ENCODE data around the gene ISG15.

The ISG15 gene

GRCh38 chr1:1060281-1061000 is 47.1 kb downstream of the ISG15 start:
- TF ChIP-seq, protein P1, sequence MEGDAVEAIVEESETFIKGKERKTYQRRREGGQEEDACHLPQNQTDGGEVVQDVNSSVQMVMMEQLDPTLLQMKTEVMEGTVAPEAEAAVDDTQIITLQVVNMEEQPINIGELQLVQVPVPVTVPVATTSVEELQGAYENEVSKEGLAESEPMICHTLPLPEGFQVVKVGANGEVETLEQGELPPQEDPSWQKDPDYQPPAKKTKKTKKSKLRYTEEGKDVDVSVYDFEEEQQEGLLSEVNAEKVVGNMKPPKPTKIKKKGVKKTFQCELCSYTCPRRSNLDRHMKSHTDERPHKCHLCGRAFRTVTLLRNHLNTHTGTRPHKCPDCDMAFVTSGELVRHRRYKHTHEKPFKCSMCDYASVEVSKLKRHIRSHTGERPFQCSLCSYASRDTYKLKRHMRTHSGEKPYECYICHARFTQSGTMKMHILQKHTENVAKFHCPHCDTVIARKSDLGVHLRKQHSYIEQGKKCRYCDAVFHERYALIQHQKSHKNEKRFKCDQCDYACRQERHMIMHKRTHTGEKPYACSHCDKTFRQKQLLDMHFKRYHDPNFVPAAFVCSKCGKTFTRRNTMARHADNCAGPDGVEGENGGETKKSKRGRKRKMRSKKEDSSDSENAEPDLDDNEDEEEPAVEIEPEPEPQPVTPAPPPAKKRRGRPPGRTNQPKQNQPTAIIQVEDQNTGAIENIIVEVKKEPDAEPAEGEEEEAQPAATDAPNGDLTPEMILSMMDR (IDR thresholded peaks at IDR 0.05; ENCODE audit: insufficient read depth, low read length, poor library complexity, severe bottlenecking): no peak
- no peak for DNase-seq (ENCODE audit: extremely low read depth, insufficient read length)
- H3K27me3 ChIP-seq (replicated peaks; ENCODE audit: control insufficient read depth, insufficient read depth, low read length): no peaks in the 10 kb centered on the region
- no peak overlapping the region; the same call in 1 of the 2 replicates for H3K4me3 ChIP-seq (replicated peaks; ENCODE audit: low read depth, low read length)
- no peaks in the 10 kb centered on the region for H3K36me3 ChIP-seq (ENCODE audit: control insufficient read depth, insufficient read depth, low read length)

GRCh38 chr1:1061682-1062345 is 48.5 kb downstream of the ISG15 start:
- no peak for DNase-seq (ENCODE audit: extremely low read depth, insufficient read length)
- Histone ChIP-seq H3K36me3 (ENCODE audit: control insufficient read depth, insufficient read depth, low read length) (no peaks in the 10 kb centered on the region), H3K4me3 (replicated peaks; ENCODE audit: low read depth, low read length) (peak overlapping the region; percentile 11; the same call in 1 of the 2 replicates), H3K27me3 (replicated peaks; ENCODE audit: control insufficient read depth, insufficient read depth, low read length) (no peaks in the 10 kb centered on the region)
- TF ChIP-seq, protein P1 (IDR thresholded peaks at IDR 0.05; ENCODE audit: insufficient read depth, low read length, poor library complexity, severe bottlenecking): no peak

DNA sequence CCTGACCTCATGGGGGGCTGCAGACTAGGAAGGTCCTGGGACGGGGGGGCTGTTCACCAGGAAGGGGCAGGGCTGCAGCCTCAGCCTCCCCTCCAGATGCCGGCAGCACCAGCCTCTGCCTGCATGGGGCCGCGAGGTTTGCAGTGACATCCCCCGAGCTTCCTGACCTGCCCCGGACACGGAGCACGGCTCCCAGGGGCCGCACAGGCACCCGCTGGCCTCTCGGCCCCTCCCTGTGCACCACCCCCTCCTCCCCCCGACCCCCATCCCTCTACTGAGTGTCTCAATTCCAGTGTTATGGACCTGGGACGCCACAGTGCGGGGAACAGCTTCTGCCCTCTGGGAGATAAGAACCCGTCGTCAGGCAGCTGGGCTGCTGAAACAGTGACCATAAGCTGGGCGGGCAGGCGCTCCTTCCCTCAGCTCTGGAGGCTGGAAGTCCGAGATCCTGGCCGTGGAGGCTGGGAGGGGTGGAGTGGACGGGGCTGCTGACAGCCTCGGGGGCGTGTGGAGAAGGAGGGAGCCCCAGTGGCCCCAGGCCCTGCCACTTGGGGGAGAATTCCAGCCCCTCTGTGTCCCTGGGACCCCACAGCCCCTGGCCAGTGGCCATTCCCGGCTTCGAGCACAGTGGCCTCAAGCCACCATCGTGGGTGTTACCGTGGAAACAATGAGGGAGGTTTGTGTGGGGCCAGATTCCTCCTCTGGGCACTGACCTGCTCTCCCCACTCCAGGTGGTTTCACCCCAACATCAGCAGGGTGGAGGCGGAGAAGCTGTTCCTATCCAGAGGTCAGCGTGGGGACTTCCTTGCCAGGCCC is 49.3 kb downstream of the ISG15 start:
- DNase-seq (ENCODE audit: extremely low read depth, insufficient read length): no peak
- Histone ChIP-seq H3K4me3 (replicated peaks; ENCODE audit: low read depth, low read length) (peak overlapping the region; percentile 62; the same call in 1 of the 2 replicates), H3K27me3 (replicated peaks; ENCODE audit: control insufficient read depth, insufficient read depth, low read length) (no peaks in the 10 kb centered on the region), H3K36me3 (ENCODE audit: control insufficient read depth, insufficient read depth, low read length) (no peaks in the 10 kb centered on the region)
- TF ChIP-seq, protein P1 (IDR thresholded peaks at IDR 0.05; ENCODE audit: insufficient read depth, low read length, poor library complexity, severe bottlenecking): no peak

- Histone ChIP-seq H3K27me3 (replicated peaks; ENCODE audit: control insufficient read depth, insufficient read depth, low read length) (no peaks in the 10 kb centered on the region), H3K36me3 (ENCODE audit: control insufficient read depth, insufficient read depth, low read length) (no peaks in the 10 kb centered on the region), H3K4me3 (replicated peaks; ENCODE audit: low read depth, low read length) (peak overlapping the region; percentile 62)
- no peak for DNase-seq (ENCODE audit: extremely low read depth, insufficient read length)
- TF ChIP-seq, protein P1 (IDR thresholded peaks at IDR 0.05; ENCODE audit: insufficient read depth, low read length, poor library complexity, severe bottlenecking): no peak
Measured at GRCh38 chr1:1063261-1063944, 50.1 kb downstream of the ISG15 start.
